ENCODE data around the gene BTBD16.

The BTBD16 gene

DNA sequence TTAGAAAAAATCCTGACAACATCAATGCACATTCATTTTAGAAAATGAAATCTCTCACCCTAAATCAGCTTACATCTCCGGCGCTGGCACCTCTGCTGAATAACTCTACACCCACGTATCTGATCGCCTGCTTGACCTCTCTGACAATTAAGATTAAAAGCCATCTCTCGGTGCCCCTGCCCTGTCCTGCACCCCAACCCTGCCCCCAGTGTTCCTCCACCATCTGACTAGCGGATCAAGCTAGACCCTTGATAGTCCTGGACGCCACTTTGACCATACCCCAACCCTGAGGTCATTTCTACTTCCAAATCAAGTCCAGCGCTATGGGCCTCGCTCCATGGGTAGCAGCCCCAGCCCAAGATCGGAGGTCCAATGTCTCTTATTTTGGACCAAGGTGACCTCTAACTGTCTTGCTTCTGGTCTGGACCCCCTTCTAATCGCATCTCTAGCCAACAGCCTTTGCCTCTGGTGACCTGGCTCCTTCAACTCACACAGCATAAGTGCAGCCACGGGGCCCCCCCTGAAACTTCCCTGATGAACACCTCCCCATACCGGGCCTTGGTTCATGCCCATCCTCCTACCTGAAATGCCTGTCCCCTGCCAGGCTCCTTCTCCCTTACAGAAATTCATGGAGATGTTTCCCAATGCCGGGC, 28.5 kb downstream of the BTBD16 start:
- no peaks in the 10 kb centered on the region for H3K36me3 Mint-ChIP-seq (ENCODE audit: low read depth)
- H3K27me3 Mint-ChIP-seq = peaks cover 8% of the 10 kb centered on the region
- H3K4me3 Mint-ChIP-seq = no peak overlapping the region
- H3K27ac Mint-ChIP-seq = no peak overlapping the region
- intact Hi-C loops (cut with micrococcal nuclease) = no loop called here
- H3K4me1 Mint-ChIP-seq (ENCODE audit: low read depth) = no peaks in the 10 kb centered on the region
- no peaks in the 10 kb centered on the region for H3K9me3 Mint-ChIP-seq

DNA sequence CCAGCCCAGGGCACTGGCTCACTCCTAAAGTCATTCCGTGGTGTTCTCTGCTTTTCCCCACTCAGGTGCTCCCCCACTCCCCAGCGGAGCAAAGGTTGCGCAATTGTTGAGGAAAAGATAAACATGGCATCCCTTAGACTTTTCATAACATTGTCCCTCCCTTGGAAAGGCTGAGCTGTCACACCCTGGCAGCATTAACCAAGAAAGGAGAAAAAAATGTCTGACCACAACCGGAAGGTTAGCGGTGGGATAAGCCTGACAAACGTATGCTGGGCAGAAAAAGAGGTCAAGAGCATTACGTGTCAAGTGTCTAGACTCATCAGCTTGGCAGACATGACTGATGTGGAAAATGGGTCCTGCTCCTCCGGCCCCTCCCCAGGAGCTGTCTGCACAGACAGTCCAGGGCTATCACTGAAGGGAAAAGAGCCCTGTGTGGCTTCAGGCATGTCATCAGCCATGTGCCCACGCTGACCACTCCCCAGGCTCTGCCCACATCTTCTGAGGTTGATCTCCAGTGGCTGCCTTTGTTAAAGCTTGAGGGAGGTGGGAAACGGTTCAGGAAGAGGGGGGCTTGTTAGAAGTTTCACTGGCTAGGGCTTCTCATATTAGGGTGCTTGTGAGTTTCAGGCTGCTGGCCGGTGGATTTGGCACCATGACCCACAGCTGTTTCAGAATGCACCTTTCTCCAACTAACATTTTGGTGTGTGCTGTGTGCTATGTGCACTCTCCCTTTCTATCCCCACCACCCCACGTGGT, 30.1 kb downstream of the BTBD16 start:
- intact Hi-C loops (cut with micrococcal nuclease) = no loop called here

DNA sequence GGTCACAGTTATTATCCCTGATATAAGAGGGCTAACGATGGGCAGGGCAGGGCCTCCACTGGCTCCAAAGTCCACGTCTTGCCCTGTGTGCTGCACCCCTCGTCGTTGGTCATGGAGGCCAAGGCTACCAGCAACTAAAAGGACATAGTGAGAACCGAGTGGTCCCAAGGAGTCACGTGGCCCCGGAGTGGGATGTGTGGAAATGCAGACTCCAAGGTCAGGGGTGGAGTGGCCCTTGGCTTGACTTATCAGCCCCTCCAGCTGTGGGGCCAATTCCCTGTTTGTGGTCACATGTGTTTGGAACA, 30.7 kb downstream of the BTBD16 start:
- H3K36me3 Mint-ChIP-seq (ENCODE audit: low read depth) = no peaks in the 10 kb centered on the region
- peaks cover 9% of the 10 kb centered on the region for H3K9me3 Mint-ChIP-seq
- peaks cover 8% of the 10 kb centered on the region for H3K27me3 Mint-ChIP-seq
- no peaks in the 10 kb centered on the region for H3K4me1 Mint-ChIP-seq (ENCODE audit: low read depth)
- no peak overlapping the region for H3K4me3 Mint-ChIP-seq
- intact Hi-C loops (cut with micrococcal nuclease) = no loop called here
- no peak overlapping the region for H3K27ac Mint-ChIP-seq

More for the DNA sequence above, 30.1 kb downstream of the BTBD16 start:
- H3K4me3 Mint-ChIP-seq = no peak overlapping the region
- peaks cover 9% of the 10 kb centered on the region for H3K9me3 Mint-ChIP-seq
- no peak overlapping the region for H3K27ac Mint-ChIP-seq
- peaks cover 8% of the 10 kb centered on the region for H3K27me3 Mint-ChIP-seq
- H3K36me3 Mint-ChIP-seq (ENCODE audit: low read depth) = no peaks in the 10 kb centered on the region
- H3K4me1 Mint-ChIP-seq (ENCODE audit: low read depth) = no peaks in the 10 kb centered on the region

DNA sequence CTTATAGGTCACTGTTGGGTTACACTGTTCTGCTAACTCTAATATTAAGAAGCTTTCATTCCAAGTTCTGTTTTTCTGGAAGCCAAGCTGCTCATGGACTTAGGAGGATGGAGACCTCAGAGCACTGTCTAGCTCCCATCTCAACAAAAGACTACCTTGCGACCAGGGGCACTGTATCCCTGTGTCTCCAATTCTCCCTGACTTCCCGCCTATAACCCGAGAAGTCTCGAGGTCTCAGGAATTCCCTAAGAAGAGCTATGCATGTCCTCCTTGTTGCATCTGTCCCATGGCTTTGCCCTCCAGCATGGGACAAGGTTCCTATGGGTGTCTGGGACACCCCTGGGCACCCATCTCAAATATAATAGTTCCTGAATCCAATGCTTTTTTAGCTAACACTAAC, 31.2 kb downstream of the BTBD16 start:
- Mint-ChIP-seq H3K27ac (no peak overlapping the region), H3K27me3 (peaks cover 7% of the 10 kb centered on the region), H3K4me3 (no peak overlapping the region), H3K4me1 (ENCODE audit: low read depth) (no peaks in the 10 kb centered on the region), H3K36me3 (ENCODE audit: low read depth) (no peaks in the 10 kb centered on the region), H3K9me3 (peaks cover 9% of the 10 kb centered on the region)
- intact Hi-C loops (cut with micrococcal nuclease) = no loop called here

DNA sequence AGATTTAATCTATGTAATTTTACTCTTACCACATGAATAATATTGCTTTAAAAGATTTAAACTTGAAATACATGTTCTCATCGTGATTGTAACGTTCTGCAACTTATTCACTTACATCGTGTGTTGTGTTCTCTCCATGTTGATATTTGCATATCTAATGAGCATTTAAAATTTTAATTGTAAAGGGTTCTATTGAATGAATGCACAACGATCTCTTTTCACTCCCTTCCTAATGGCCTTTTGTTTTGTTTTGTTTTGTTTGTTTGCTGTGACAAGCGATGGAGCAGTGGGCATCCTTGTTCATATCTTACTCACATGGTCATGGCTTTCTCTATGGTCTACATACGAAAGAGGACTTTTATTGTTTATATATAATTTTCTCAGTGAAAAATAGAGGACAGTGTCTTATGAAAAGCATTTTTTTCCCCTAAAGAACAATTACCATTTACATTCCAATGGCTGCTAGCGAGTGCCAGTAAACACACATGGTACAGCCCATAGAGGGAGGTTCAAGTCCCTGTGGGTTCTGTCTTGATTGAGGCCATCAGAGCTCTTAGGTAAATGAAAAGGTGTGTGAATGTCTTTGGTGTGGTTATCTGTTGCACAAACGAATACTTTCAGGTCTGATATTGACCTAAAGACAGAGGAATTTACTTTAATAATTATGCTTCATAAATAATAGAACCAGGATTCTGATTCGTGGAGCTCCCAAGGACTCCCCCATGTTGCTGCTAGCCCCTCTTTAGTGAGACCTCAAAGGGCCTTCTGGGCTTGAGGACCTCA, 32.4 kb downstream of the BTBD16 start:
- H3K27me3 Mint-ChIP-seq = peaks cover 7% of the 10 kb centered on the region

DNA sequence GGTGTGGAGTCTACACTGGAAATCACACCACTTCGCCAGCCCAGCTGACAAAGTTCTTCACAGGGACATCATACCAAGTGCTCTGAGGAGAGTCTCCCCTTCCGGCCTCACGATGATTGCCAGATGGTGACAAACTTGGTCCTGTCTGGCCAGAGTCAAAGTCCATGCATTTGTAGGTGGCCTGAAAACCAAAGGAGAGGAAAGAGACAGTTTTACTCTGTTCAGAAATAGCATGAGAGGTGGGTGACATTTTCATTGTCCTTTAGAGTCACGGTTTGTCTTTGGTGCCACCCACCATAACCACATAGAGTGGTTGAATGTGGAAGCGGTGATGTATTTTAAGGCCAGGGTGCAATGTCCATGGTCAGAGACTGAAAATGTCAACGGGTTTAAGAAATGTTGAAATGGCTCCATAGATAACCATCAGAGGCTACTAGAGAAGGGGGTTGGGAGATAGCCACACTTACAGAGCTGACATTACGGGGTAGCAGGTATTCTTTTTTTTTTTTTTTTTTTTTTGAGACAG, 33.0 kb downstream of the BTBD16 start:
- Mint-ChIP-seq H3K27me3 (peaks cover 12% of the 10 kb centered on the region), H3K9me3 (peaks cover 9% of the 10 kb centered on the region), H3K36me3 (ENCODE audit: low read depth) (no peaks in the 10 kb centered on the region), H3K4me1 (ENCODE audit: low read depth) (no peaks in the 10 kb centered on the region), H3K27ac (no peak overlapping the region), H3K4me3 (no peak overlapping the region)
- intact Hi-C loops (cut with micrococcal nuclease) = no loop called here

More for the DNA sequence above, 32.4 kb downstream of the BTBD16 start:
- Mint-ChIP-seq H3K36me3 (ENCODE audit: low read depth) (no peaks in the 10 kb centered on the region), H3K27ac (no peak overlapping the region), H3K4me1 (ENCODE audit: low read depth) (no peaks in the 10 kb centered on the region), H3K9me3 (peaks cover 9% of the 10 kb centered on the region), H3K4me3 (no peak overlapping the region)
- intact Hi-C loops (cut with micrococcal nuclease) = no loop called here

DNA sequence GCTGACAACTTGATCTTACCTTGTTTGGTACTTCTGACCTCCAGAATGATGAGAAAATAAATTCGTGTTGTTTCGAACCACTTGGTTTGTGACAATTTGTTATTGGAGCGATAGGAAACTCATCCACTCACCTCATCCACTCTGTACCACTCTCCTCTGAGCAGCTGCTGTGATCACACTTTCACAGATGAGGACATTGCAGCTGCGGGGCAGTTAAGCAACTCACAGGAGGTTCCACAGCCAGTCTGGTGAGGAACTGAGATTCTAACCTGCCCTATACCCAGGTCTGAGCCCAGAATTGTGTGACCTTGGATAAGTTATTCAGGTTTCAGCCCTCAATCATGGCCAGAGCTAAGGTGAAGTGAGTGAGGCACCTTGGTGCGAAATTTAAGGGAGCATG, 35.2 kb downstream of the BTBD16 start:
- no peak overlapping the region for H3K27ac Mint-ChIP-seq
- no peaks in the 10 kb centered on the region for H3K4me1 Mint-ChIP-seq (ENCODE audit: low read depth)
- no peaks in the 10 kb centered on the region for H3K36me3 Mint-ChIP-seq (ENCODE audit: low read depth)
- no peak overlapping the region for H3K4me3 Mint-ChIP-seq
- peaks cover 16% of the 10 kb centered on the region for H3K27me3 Mint-ChIP-seq
- peaks cover 9% of the 10 kb centered on the region for H3K9me3 Mint-ChIP-seq
- intact Hi-C loops (cut with micrococcal nuclease) = no loop called here

DNA sequence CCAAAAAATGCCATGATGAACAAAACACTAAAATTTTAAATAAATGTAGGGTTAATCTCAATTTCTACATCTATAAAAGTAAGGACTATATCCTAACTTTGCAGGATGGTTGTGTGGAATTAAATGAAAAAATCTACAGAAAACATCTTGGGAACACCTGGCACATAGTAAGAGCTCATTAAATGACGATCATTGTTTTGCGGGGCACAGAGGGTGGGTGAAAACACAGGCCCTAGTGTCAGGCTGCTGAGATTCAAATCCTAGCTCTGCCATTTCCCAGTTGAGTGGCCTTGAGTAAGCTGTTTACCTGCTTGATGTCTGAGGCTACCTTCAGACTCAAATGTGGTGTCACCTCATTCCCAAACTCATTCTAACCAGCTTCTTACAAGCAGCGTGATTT, 35.6 kb downstream of the BTBD16 start:
- H3K27ac Mint-ChIP-seq = no peak overlapping the region
- H3K36me3 Mint-ChIP-seq (ENCODE audit: low read depth) = no peaks in the 10 kb centered on the region
- H3K4me3 Mint-ChIP-seq = no peak overlapping the region
- H3K9me3 Mint-ChIP-seq = peaks cover 9% of the 10 kb centered on the region
- peaks cover 18% of the 10 kb centered on the region for H3K27me3 Mint-ChIP-seq
- intact Hi-C loops (cut with micrococcal nuclease) = no loop called here
- H3K4me1 Mint-ChIP-seq (ENCODE audit: low read depth) = no peaks in the 10 kb centered on the region

DNA sequence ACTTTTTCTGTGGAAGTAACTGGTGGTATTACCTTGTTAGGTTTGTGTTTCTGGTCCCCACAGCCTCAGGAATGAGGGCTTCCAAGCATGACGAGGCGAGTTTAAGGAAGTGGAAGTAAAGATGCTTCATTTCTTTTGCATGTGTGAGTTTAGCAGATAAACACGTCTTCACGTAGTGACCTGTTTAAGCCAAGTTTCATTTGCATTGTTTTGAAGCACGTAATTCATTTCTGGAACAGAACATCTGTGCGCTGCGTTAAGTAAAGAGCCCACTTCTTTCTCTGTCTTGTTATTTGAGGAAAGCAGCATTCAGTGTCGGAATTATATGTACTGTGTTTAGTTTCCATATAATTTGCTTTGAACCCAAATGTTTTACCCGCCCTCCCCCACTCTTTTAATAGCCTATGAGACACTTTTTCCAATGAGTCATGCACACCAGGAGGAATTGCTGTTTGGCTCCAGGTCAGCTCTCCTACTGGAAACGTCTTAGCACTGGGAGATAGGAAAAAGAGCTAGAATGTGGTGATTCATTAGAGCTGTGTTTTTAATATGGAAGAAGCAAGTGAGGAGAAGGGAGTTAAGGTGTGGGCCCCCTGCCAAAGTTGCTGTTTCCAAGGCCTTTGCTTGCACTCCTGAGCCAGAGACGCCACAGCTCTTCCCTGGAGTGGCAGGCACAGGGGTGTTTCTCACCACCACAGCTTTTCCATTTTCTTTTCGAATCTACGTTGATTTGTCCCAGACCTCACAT, 36.7 kb downstream of the BTBD16 start:
- H3K27me3 Mint-ChIP-seq = peaks cover 25% of the 10 kb centered on the region
- no peak overlapping the region for H3K4me3 Mint-ChIP-seq
- H3K36me3 Mint-ChIP-seq (ENCODE audit: low read depth) = no peaks in the 10 kb centered on the region
- H3K27ac Mint-ChIP-seq = no peak overlapping the region
- no peaks in the 10 kb centered on the region for H3K4me1 Mint-ChIP-seq (ENCODE audit: low read depth)
- H3K9me3 Mint-ChIP-seq = peaks cover 9% of the 10 kb centered on the region
- intact Hi-C loops (cut with micrococcal nuclease) = no loop called here

DNA sequence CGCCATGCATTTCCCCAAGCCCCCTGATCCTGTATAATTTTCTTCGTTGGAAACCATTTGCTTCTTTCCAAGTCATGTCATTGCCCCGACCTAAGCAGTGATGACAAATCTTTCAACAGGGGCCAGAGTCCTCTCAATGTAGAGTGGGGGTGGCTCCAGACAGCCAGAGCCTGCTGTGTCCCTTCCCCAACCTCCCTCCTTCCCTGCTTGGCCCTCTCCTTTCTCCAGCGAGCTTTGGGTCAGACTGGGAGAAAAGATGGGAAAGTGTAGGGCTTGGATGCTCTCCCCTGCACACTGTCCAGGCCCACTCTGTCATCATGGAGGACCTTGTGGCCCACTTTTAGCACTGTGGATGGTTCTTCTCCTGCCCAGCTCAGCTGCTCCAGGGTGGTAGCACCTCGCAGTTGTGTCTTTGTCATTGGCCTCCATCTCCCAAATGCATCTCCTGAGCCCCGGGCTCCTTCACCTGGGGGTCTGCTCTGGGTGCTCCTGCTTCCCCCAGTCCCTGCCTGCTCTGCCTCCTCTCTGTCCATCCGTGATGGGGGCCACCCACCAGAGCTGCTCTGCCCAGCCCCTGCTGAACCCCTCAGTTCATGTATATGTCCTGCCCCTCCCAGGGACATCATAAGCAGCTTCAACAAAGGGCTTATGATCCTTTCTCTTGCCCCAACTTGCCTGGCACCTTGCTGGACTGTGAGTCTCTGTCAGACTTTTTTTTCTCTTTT, 37.5 kb downstream of the BTBD16 start:
- Mint-ChIP-seq H3K4me1 (ENCODE audit: low read depth) (no peaks in the 10 kb centered on the region), H3K4me3 (no peak overlapping the region), H3K36me3 (ENCODE audit: low read depth) (no peaks in the 10 kb centered on the region), H3K27me3 (peaks cover 25% of the 10 kb centered on the region), H3K9me3 (peaks cover 9% of the 10 kb centered on the region), H3K27ac (no peak overlapping the region)
- intact Hi-C loops (cut with micrococcal nuclease) = no loop called here

DNA sequence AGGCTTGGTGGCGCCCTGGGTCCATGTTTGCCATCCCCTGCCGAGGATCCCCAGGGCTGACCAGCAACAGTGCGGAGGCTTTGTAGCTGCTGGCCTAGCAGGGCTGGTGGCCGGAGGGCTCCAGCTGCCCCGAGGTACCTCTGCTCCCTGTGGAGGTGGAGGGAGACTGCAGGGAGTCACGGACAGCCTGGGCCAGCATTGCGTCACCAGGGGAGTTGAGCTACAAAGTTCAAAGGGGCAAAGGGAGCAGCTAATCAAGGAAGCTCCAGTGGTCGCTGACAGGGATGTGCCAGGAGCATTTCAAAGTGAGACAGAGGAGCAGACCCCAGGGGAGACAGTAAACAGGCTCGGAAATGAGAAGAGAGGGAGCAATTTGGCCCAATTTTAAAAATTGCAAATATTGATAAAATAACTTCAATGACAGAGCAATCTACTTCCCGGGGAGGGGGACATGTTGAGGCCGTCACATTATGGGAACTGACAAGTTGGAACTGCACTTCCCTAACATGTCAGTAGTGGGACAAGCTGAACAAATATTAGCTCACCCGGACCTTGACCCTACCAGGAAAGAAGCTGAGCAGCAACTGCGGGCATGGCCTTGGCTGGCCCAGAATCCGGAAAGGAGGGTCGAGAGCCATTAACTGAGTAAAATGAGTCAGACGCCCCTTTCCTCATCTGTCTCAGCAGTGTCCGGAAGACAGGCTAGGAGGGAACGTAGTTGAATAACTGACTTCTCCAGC, 39.4 kb downstream of the BTBD16 start:
- H3K27ac Mint-ChIP-seq = no peak overlapping the region
- H3K9me3 Mint-ChIP-seq = peaks cover 6% of the 10 kb centered on the region
- H3K4me1 Mint-ChIP-seq (ENCODE audit: low read depth) = no peaks in the 10 kb centered on the region
- H3K27me3 Mint-ChIP-seq = peaks cover 25% of the 10 kb centered on the region
- H3K4me3 Mint-ChIP-seq = no peak overlapping the region
- no peaks in the 10 kb centered on the region for H3K36me3 Mint-ChIP-seq (ENCODE audit: low read depth)
- intact Hi-C loops (cut with micrococcal nuclease) = no loop called here

DNA sequence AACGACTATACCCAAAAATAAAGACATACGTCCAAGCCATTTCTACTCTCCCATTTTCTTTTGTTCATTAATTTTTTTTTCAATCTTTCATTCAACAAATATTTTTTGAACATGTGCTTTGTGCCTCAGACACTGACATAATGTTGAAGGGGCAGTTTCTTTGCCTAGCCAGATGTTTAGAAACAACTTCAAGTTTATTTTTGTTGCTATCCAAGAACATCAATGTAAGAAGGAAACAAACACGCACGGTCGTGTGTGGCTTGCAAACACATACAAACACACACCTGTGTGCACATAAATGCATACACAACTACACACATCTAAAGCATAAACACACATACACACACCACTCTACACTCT, 39.9 kb downstream of the BTBD16 start:
- Mint-ChIP-seq H3K9me3 (peaks cover under 1% of the 10 kb centered on the region), H3K4me1 (ENCODE audit: low read depth) (no peaks in the 10 kb centered on the region), H3K4me3 (no peak overlapping the region), H3K36me3 (ENCODE audit: low read depth) (no peaks in the 10 kb centered on the region), H3K27ac (no peak overlapping the region), H3K27me3 (peaks cover 28% of the 10 kb centered on the region)
- intact Hi-C loops (cut with micrococcal nuclease) = no loop called here

DNA sequence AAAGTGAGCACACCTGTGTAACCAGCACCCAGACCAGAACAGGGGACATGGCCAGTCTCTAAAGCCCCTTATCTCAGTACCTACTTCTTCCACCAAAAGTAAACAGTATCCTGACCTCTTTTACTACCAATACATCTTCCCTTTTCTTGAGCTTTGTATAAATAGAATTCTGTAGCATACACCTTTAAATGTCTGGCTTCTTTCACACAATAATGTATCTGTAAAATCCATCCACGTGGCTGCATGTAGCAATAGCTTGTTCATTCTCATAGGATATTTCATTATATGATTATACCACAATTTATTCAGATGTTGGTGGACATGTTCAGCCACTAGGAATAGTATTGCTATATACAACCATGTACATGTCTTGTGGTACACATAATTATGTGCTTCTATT, 40.6 kb downstream of the BTBD16 start:
- no peak overlapping the region for H3K4me3 Mint-ChIP-seq
- H3K4me1 Mint-ChIP-seq (ENCODE audit: low read depth) = no peaks in the 10 kb centered on the region
- intact Hi-C loops (cut with micrococcal nuclease) = no loop called here
- H3K36me3 Mint-ChIP-seq (ENCODE audit: low read depth) = no peaks in the 10 kb centered on the region
- H3K27me3 Mint-ChIP-seq = peaks cover 30% of the 10 kb centered on the region
- no peak overlapping the region for H3K27ac Mint-ChIP-seq
- no peaks in the 10 kb centered on the region for H3K9me3 Mint-ChIP-seq

Measured in dendritic cell treated with granulocyte-macrophage colony-stimulating factor and Interleukin-4, amounts not matched to agents 40 ng/mL and 50 ng/mL, for 4 days (primary cell).